Measurements from ENCODE around the gene HRAS. TPM values are rescaled to one million over a fixed set of nuclear protein-coding genes. Genes with fewer than 3 reads are reported as not detected.

HRAS gene
- total and polyA plus RNA-seq, 2 of the 8 experiments (the other 6 are each of a cell fraction or from before 2014, with no cell fraction given) = 44.3 to 54.7 TPM

DNA sequence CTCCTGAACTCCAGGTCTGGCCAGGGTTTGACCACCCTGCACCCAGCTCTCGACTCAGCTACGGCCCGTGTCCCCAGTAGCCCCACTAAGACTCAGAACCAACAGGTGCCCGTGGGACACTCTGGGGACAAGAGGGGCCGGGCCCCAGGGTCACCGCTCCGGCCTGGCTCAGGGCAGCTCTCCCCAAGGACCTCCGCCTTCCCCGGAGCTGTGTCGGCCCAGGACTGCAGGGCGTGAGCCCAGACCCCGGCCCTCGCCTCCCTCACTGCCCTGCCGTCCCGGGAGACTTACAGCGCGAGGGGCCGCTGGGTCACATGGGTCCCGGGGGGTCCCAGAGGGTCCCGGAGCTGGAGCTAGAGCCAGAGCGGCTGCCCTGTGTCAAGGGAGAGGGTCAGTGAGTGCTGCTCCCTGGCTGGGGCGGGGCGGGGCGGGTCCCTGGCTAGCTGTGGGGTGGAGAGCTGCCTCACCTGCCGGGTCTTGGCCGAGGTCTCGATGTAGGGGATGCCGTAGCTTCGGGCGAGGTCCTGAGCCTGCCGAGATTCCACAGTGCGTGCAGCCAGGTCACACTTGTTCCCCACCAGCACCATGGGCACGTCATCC lies 2.3 kb downstream of the HRAS start:
- H3K4me1 ChIP-seq (replicated peaks in 1 of 4; ENCODE audit: control insufficient read depth in 3 of 4, insufficient read depth in 4 of 4, low read length in 3 of 4) = peaks cover 0 to 15% (median 9%) of the 10 kb centered on the region in 4 experiments; a peak in 5 of 7 replicates
- H3K36me3 ChIP-seq (ENCODE audit: control insufficient read depth in 2 of 4, insufficient read depth in 4 of 4, low read length in 3 of 4) = peaks cover 0 to 15% (median 6%) of the 10 kb centered on the region in 4 experiments; a peak in 5 of 8 replicates
- no peak overlapping the region for H2BK15ac ChIP-seq (ENCODE audit: low read length)
- H2BK120ac ChIP-seq (replicated peaks; ENCODE audit: low read depth, low read length) = no peak overlapping the region
- H3K18ac ChIP-seq (ENCODE audit: extremely low read depth, low read length) = no peak overlapping the region
- peaks cover 7 to 11% of the 10 kb centered on the region in 2 experiments for H4K20me1 ChIP-seq (replicated peaks in 1 of 2; ENCODE audit: control insufficient read depth in 1 of 2, insufficient read depth in 2 of 2, low read length in 2 of 2)
- no peak overlapping the region for H2BK20ac ChIP-seq (ENCODE audit: low read length)
- POLR2A ChIA-PET (ENCODE audit: partially characterized antibody) = interaction anchor here (0.6 to 1.8 kb wide), 7 partner anchors 14 to 307 kb away, joined by 3 to 8 read pairs (median 3); no protein-coding TSS in a partner anchor
- DNase-seq (ENCODE audit: low read depth in 1 of 2, low spot score in 2 of 2) (no peak), FAIRE-seq (no peak)
- H4K91ac ChIP-seq (replicated peaks; ENCODE audit: insufficient read length, low read length) = no peak overlapping the region
- WGBS, 2 experiments (ENCODE audit: extremely low coverage in 1 of 2, insufficient coverage in 1 of 2, insufficient read length in 1 of 2, insufficient replicate concordance in 2 of 2, low coverage in 1 of 2, low lambda C conversion rate in 2 of 2, missing lambda C conversion rate in 1 of 2) = 96% methylated on average over 30 of the region's 33 CpGs; no CpG with 5 or more reads in 1 of the 2 experiments
- H3K27ac ChIP-seq (ENCODE audit: low read depth, low read length) = no peak overlapping the region; the same call in 1 of the 2 replicates
- H3K79me2 ChIP-seq (ENCODE audit: control insufficient read depth in 1 of 2, insufficient read depth in 2 of 2, low read length in 2 of 2) = no peaks in the 10 kb centered on the region
- CTCF ChIA-PET (ENCODE audit: partially characterized antibody) = interaction anchor here (1.5 to 1.6 kb wide), 2 partner anchors 11 to 15 kb away, joined by 4 to 9 read pairs; no protein-coding TSS in a partner anchor
- peak overlapping the region; percentile 57 for H4K8ac ChIP-seq (ENCODE audit: extremely low read depth, insufficient read depth, low read length)
- H3K23me2 ChIP-seq (ENCODE audit: low read depth, low read length) = peaks cover 21% of the 10 kb centered on the region; the same call in 1 of the 2 replicates
- no peak overlapping the region for H3K9ac ChIP-seq (replicated peaks in 1 of 4; ENCODE audit: extremely low read depth in 1 of 4, low read depth in 3 of 4, low read length in 3 of 4)
- no peak overlapping the region for H3K56ac ChIP-seq (replicated peaks; ENCODE audit: insufficient read length, low read depth, low read length)
- H2BK5ac ChIP-seq (ENCODE audit: low read depth, low read length) = no peak overlapping the region
- no peak overlapping the region for H4K5ac ChIP-seq (ENCODE audit: insufficient read length, low read depth, low read length)
- H2AK5ac ChIP-seq (ENCODE audit: low read depth, low read length) = no peak overlapping the region
- no peak overlapping the region for H2BK12ac ChIP-seq (ENCODE audit: low read depth, low read length)
- no peaks in the 10 kb centered on the region for H3K9me3 ChIP-seq (ENCODE audit: insufficient read depth in 2 of 2, low read depth in 1 of 2, low read length in 1 of 2)
- H3K23ac ChIP-seq (ENCODE audit: insufficient read length) = no peak overlapping the region
- no peak overlapping the region for H3K4me3 ChIP-seq (ENCODE audit: extremely low read depth in 1 of 4, insufficient read depth in 2 of 4, low read depth in 3 of 4, low read length in 4 of 4)
- H3K79me1 ChIP-seq (ENCODE audit: low read depth, low read length) = no peaks in the 10 kb centered on the region
- H2AFZ ChIP-seq (ENCODE audit: low read length) = no peak overlapping the region
- H3K4ac ChIP-seq (replicated peaks; ENCODE audit: insufficient read length, low read depth, low read length) = no peak overlapping the region
- no peak overlapping the region for H3K4me2 ChIP-seq (ENCODE audit: insufficient read depth in 1 of 2, low read depth in 2 of 2, low read length in 2 of 2)
- H3K27me3 ChIP-seq (replicated peaks in 1 of 4; ENCODE audit: control insufficient read depth in 3 of 4, extremely low read depth in 1 of 4, insufficient read depth in 3 of 4, low read length in 3 of 4) = peaks cover 0 to 14% (median 4%) of the 10 kb centered on the region in 4 experiments; a peak in 5 of 7 replicates
- H3K14ac ChIP-seq (ENCODE audit: insufficient read length) = no peak overlapping the region
- no peak for TF ChIP-seq FOSL1 (IDR thresholded peaks at IDR 0.05; ENCODE audit: insufficient read depth, low read depth, low read length)
- no peak for TF ChIP-seq TBP (IDR thresholded peaks at IDR 0.05; ENCODE audit: low read depth, low read length)
- TF ChIP-seq, protein P1, sequence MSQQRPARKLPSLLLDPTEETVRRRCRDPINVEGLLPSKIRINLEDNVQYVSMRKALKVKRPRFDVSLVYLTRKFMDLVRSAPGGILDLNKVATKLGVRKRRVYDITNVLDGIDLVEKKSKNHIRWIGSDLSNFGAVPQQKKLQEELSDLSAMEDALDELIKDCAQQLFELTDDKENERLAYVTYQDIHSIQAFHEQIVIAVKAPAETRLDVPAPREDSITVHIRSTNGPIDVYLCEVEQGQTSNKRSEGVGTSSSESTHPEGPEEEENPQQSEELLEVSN (IDR thresholded peaks at IDR 0.05) = no peak
- no peak for TF ChIP-seq HDAC6 (IDR thresholded peaks at IDR 0.05; ENCODE audit: low read depth, low read length)
- no peak for TF ChIP-seq JUND (IDR thresholded peaks at IDR 0.05; ENCODE audit: low read length)
- TF ChIP-seq POLR2AphosphoS5 (IDR thresholded peaks at IDR 0.05; ENCODE audit: low read depth, low read length) = no peak

Measured in H1 (cell line).